ENCODE results near the gene MYLK4. TPM values are rescaled to one million over a fixed set of nuclear protein-coding genes. Genes with fewer than 3 reads are reported as not detected.

MYLK4 gene
- total RNA-seq, 1 donor from 2014 or later: 0.26 TPM

DNA sequence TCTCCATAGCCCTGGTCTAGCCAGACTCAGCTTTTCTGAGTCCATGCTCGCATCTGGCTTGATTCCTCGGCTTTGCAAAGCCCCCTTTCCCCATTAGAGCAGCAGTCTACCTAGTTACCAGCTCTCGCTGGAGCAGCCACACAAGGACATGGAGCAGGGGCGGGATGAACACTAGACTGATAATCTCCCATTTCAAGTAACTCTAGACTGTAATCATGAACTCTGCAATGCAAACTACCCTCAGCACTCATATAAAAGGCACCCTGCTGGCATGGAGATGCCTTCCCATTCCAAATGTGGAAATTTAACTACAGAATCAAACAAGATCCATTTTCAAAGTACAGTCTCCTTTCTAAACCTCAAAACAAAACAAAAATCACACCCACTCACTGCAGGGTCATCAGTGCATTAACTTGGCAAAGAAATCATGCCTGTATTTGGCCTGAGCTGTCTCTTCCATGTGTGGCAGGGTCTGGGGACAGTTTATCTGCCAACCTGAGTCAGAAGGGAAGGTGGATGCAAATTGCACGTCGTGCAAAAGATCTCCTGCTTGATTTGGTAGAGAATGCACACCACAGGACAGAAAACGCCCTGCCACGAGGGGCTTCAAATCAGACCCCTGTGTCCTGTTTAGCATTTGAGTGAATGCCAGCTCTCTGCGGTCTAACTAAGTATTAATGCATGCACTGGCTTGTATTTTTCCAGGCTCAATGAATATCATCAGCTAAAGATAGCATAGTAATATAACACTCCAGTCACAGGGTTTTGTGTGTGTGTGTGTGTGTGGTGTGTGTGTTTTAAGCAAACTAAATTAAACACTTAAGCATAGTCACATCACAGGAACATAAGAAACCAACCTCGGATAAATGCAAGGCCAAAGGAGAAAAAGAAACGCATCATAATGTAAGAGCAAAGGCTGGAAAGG, 85.3 kb downstream of the MYLK4 start:
- DNase-seq (ENCODE audit: low read depth) (peak; percentile 69), FAIRE-seq (peak; percentile 23)
- H3K4me3 ChIP-seq (ENCODE audit: low read depth, low read length): no peak overlapping the region
- no peaks in the 10 kb centered on the region for H3K27me3 ChIP-seq (ENCODE audit: control insufficient read depth, insufficient read depth, low read length)
- H3K36me3 ChIP-seq (ENCODE audit: control insufficient read depth, insufficient read depth, low read length): no peaks in the 10 kb centered on the region
- TF ChIP-seq, protein P1, sequence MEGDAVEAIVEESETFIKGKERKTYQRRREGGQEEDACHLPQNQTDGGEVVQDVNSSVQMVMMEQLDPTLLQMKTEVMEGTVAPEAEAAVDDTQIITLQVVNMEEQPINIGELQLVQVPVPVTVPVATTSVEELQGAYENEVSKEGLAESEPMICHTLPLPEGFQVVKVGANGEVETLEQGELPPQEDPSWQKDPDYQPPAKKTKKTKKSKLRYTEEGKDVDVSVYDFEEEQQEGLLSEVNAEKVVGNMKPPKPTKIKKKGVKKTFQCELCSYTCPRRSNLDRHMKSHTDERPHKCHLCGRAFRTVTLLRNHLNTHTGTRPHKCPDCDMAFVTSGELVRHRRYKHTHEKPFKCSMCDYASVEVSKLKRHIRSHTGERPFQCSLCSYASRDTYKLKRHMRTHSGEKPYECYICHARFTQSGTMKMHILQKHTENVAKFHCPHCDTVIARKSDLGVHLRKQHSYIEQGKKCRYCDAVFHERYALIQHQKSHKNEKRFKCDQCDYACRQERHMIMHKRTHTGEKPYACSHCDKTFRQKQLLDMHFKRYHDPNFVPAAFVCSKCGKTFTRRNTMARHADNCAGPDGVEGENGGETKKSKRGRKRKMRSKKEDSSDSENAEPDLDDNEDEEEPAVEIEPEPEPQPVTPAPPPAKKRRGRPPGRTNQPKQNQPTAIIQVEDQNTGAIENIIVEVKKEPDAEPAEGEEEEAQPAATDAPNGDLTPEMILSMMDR (IDR thresholded peaks at IDR 0.05; ENCODE audit: insufficient read depth, low read length, severe bottlenecking): no peak

DNA sequence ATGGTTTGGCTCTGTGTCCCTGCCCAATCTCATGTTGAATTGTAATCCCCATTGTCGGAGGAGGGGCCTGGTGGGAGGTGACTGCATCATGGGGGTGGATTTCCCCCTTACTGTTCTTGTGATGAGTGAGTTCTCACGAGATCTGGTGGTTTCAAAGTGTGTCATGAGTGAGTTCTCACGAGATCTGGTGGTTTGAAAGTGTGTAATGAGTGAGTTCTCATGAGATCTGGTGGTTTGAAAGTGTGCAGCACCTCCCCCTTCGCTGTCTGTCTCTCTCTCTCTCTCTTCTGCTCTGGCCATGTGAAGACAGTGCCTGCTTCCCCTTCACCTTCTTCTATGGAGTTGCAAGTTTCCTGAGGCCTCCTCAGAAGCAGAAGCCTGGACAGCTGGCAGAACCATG, 87.6 kb downstream of the MYLK4 start:
- DNase-seq (ENCODE audit: low read depth) (no peak), FAIRE-seq (no peak)
- TF ChIP-seq, protein P1 (IDR thresholded peaks at IDR 0.05; ENCODE audit: insufficient read depth, low read length, severe bottlenecking): no peak
- Histone ChIP-seq H3K4me3 (ENCODE audit: low read depth, low read length) (no peak overlapping the region), H3K27me3 (ENCODE audit: control insufficient read depth, insufficient read depth, low read length) (no peaks in the 10 kb centered on the region), H3K36me3 (ENCODE audit: control insufficient read depth, insufficient read depth, low read length) (no peaks in the 10 kb centered on the region)

DNA sequence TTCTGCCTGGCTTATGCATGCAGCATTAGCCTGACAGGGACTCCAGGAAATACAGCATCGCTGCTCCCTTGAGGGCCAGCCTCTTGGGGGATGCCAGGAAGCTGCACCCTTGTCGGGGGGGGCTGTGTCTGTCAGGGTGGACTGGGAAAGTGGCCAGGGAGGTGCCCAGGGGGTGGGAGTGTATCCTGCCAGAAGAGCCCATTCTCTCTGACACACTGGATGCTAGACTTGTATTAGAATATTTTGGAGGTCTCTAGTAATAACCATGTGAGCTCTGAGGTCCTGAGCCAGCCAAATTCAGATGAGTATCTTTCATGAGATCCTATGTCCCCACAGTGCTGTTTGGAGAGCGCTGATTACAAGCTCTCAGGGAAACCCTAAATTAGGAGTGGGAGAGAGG, 89.1 kb downstream of the MYLK4 start:
- no peak overlapping the region for H3K4me3 ChIP-seq (ENCODE audit: low read depth, low read length)
- FAIRE-seq (no peak), DNase-seq (ENCODE audit: low read depth) (no peak)
- no peaks in the 10 kb centered on the region for H3K36me3 ChIP-seq (ENCODE audit: control insufficient read depth, insufficient read depth, low read length)
- TF ChIP-seq, protein P1 (IDR thresholded peaks at IDR 0.05; ENCODE audit: insufficient read depth, low read length, severe bottlenecking): no peak
- H3K27me3 ChIP-seq (ENCODE audit: control insufficient read depth, insufficient read depth, low read length): no peaks in the 10 kb centered on the region

DNA sequence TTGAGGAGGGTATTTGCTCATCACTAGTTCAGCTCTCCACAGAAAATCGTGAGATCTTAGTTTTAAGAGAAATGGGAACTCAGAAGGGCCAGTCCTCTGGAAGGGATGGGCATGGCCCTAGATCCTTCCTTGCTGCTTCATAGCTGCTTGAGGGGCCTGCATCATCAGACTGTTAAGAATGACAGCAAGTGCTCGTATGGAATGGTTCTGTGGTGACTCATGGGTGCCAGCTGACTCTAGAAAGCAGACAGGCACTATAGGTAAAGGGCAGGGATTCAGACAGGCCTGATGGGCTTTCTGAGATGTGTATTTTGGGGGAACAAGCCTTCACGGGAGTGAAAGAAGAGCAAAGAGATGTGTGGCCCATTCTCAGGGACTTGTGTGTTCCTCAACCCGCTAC, 90.8 kb downstream of the MYLK4 start:
- Histone ChIP-seq H3K4me3 (ENCODE audit: low read depth, low read length) (no peak overlapping the region), H3K36me3 (ENCODE audit: control insufficient read depth, insufficient read depth, low read length) (no peaks in the 10 kb centered on the region), H3K27me3 (ENCODE audit: control insufficient read depth, insufficient read depth, low read length) (no peaks in the 10 kb centered on the region)
- DNase-seq (ENCODE audit: low read depth): peak; percentile 88
- TF ChIP-seq, protein P1 (IDR thresholded peaks at IDR 0.05; ENCODE audit: insufficient read depth, low read length, severe bottlenecking): no peak
- FAIRE-seq: peak; percentile 28

DNA sequence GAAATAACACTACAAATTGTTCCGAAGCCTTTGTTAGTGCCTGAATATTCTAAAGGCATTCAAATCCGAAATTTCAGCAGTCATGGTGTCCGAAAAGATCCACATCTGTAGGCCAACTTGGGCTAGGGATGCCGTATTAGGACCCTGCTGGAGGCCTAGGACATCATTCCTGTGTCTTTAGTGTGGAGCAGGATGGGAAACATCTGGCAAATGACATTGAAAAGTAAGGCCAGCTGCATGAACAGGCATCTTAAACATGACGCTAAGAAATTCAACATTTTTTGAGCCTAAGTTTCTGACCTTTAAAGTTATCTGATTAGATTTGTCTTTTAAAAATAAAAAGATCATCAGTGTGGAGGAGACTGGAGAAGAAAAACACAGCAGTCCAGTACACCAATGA, 91.3 kb downstream of the MYLK4 start:
- FAIRE-seq (no peak), DNase-seq (ENCODE audit: low read depth) (no peak)
- Histone ChIP-seq H3K27me3 (ENCODE audit: control insufficient read depth, insufficient read depth, low read length) (no peaks in the 10 kb centered on the region), H3K4me3 (ENCODE audit: low read depth, low read length) (no peak overlapping the region), H3K36me3 (ENCODE audit: control insufficient read depth, insufficient read depth, low read length) (no peaks in the 10 kb centered on the region)
- TF ChIP-seq, protein P1 (IDR thresholded peaks at IDR 0.05; ENCODE audit: insufficient read depth, low read length, severe bottlenecking): no peak

All from bronchial epithelial cell (primary cell).